Nephron progenitor cell (in vitro differentiated cells): Measurements from ENCODE around the gene ATP10A.

Experiments used
- DNase-seq: peaks from one replicate; pipeline ENCODE4 v3.0.0; 2021
- H3K27ac Mint-ChIP-seq: 2 replicates; pipeline ENCODE4 v1.8.0; 2021; ENCODE audit warnings: mild to moderate bottlenecking, moderate library complexity, mixed read lengths
- H3K27me3 Mint-ChIP-seq: 2 replicates; pipeline ENCODE4 v1.8.0; 2021; ENCODE audit warnings: mild to moderate bottlenecking, low read depth, mixed read lengths; ENCODE audit not compliant: poor library complexity
- H3K36me3 Mint-ChIP-seq: 2 replicates; pipeline ENCODE4 v1.8.0; 2021; ENCODE audit warnings: low read depth, mixed read lengths
- H3K4me1 Mint-ChIP-seq: 2 replicates; pipeline ENCODE4 v1.8.0; 2021; ENCODE audit warnings: mixed read lengths
- H3K4me3 Mint-ChIP-seq: 2 replicates; pipeline ENCODE4 v1.8.0; 2021; ENCODE audit warnings: mild to moderate bottlenecking, moderate library complexity, mixed read lengths
- H3K9me3 Mint-ChIP-seq: 2 replicates; pipeline ENCODE4 v1.8.0; 2021; ENCODE audit warnings: mild to moderate bottlenecking, moderate library complexity, mixed read lengths
- TF ChIP-seq, protein P1 (sequence below): fragments of 200-600 bp; sonication (generic); IDR thresholded peaks from 2 replicates; pipeline ENCODE4 v1.5.0; 2021; ENCODE audit warnings: antibody characterized with exemption

Gene ATP10A

DNA sequence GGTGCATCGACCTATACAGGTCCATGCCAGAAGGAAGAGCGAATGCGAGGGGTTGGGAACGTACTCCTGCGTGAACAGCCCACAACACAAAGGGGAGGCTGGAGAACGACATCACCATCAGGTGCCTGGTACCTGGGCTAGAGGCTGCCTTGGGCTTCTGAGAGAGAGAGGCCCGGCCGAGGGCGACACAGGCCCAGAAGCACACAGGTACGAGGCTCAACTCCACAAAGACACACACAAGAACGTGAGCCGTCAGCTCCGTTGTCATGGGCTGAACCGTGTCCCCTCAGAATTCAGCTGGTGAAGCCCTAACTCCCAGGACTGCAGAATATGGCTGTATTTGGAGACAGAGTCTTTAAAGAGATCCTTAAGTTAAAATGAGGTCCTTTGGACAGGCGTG lies 134.3 kb downstream of the ATP10A start:
- no peak for DNase-seq
- no peaks in the 10 kb centered on the region for H3K36me3 Mint-ChIP-seq
- H3K4me1 Mint-ChIP-seq = peaks cover 27% of the 10 kb centered on the region
- TF ChIP-seq, protein P1, sequence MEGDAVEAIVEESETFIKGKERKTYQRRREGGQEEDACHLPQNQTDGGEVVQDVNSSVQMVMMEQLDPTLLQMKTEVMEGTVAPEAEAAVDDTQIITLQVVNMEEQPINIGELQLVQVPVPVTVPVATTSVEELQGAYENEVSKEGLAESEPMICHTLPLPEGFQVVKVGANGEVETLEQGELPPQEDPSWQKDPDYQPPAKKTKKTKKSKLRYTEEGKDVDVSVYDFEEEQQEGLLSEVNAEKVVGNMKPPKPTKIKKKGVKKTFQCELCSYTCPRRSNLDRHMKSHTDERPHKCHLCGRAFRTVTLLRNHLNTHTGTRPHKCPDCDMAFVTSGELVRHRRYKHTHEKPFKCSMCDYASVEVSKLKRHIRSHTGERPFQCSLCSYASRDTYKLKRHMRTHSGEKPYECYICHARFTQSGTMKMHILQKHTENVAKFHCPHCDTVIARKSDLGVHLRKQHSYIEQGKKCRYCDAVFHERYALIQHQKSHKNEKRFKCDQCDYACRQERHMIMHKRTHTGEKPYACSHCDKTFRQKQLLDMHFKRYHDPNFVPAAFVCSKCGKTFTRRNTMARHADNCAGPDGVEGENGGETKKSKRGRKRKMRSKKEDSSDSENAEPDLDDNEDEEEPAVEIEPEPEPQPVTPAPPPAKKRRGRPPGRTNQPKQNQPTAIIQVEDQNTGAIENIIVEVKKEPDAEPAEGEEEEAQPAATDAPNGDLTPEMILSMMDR = no peak
- no peak overlapping the region for H3K27ac Mint-ChIP-seq
- no peak overlapping the region for H3K4me3 Mint-ChIP-seq
- H3K9me3 Mint-ChIP-seq = no peaks in the 10 kb centered on the region
- H3K27me3 Mint-ChIP-seq = peaks cover 3% of the 10 kb centered on the region

DNA sequence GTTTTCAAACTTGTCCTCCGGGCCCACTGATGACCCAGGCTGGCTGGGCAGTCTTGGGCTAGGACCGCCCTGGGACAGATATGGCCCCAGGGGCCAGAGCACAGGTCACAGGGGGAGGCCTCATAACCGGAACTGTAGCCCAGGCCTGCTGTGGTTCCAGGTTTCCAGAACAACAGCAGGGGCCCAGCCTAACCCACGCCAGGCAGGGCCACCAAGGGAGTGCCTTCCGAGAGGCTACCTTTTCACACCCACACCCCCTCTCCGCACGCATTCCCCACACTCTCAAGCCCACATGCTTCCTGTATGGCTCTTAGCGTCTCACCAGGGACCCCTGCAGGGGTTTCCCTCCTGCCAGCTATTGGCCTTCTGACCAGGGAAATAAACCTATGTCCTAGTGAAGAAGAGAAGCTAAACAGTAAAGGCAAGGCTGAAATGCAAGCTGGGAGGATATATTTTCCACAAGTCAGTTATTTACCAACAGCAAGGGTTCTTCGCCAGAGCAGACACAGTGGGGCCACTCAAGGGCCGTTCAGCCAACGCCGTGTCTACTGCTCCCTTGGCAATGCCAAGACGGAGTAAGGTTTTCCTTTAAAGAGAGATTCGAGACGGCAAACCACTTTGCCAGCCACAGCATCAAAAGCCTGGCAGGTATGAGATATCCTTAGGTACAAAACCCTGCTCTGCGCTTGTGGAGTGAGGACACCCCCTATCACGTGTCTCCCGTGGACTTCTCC lies 135.1 kb downstream of the ATP10A start:
- Mint-ChIP-seq H3K27ac (no peak overlapping the region), H3K9me3 (no peaks in the 10 kb centered on the region), H3K36me3 (no peaks in the 10 kb centered on the region), H3K4me3 (no peak overlapping the region), H3K4me1 (peaks cover 27% of the 10 kb centered on the region), H3K27me3 (peaks cover 1% of the 10 kb centered on the region)
- TF ChIP-seq, protein P1 = no peak
- no peak for DNase-seq

DNA sequence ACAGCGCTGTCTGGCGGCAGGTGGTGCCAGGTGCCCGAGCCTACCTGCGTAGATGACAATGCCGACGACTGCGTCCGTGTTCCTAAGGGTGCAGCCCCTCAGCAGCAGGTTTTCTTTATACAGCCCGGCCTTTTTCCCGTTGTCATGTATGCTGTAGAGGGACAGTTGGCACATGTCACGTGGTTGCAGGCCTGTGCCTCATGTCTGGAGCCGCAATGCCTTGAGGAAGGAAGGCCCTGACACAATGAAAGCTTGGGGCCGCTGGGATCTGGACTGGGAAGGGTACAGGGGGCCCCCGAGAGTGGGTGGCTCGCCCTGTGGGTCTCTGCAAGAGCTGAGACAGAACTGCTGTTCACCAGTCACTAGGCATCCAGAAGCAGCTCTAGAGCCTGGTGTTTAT lies 136.0 kb downstream of the ATP10A start:
- Mint-ChIP-seq H3K4me3 (no peak overlapping the region), H3K4me1 (peaks cover 19% of the 10 kb centered on the region), H3K27me3 (no peaks in the 10 kb centered on the region), H3K36me3 (no peaks in the 10 kb centered on the region), H3K9me3 (no peaks in the 10 kb centered on the region), H3K27ac (no peak overlapping the region)
- no peak for DNase-seq
- TF ChIP-seq, protein P1 = no peak

DNA sequence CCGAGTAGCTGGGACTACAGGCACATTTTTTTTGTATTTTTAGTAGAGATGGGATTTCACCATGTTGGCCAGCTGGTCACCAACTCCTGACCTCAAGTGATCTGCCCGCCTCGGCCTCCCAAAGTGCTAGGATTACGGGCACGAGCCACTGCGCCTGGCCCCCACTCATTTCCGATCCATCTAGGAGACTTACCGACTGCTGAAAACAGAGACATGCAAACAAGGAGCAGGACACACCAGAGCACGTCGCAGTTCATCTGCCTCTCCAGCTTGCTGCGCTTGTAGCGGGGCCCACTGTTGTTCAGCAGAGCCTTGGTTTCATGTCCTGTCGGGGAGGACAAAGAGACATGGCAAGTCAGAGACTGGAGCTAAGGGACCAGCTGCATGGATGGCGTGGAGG lies 137.4 kb downstream of the ATP10A start:
- DNase-seq = no peak
- Mint-ChIP-seq H3K4me1 (peaks cover 6% of the 10 kb centered on the region), H3K27ac (no peak overlapping the region), H3K36me3 (no peaks in the 10 kb centered on the region), H3K4me3 (no peak overlapping the region), H3K9me3 (no peaks in the 10 kb centered on the region), H3K27me3 (no peaks in the 10 kb centered on the region)
- TF ChIP-seq, protein P1 = no peak

DNA sequence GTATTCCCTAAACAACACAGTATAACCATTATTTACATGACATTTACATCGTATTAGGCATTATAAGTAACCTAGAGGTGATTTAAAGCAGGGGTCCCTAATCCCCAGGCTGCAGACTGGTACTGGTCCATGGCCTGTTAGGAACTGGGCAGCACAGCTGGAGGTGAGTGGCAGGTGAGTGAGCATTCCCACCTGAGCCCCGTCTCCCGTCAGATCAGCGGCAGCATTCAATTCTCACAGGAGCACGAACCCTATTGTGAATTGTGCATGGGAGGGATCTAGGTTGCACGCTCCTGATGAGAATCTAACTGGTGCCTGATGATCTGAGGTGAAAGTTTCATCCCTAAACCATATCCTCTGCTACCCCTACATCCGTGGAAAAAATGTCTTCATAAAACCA lies 138.2 kb downstream of the ATP10A start:
- Mint-ChIP-seq H3K4me1 (peaks cover 4% of the 10 kb centered on the region), H3K4me3 (no peak overlapping the region), H3K27ac (no peak overlapping the region), H3K36me3 (no peaks in the 10 kb centered on the region), H3K9me3 (no peaks in the 10 kb centered on the region), H3K27me3 (no peaks in the 10 kb centered on the region)
- TF ChIP-seq, protein P1 = no peak
- no peak for DNase-seq

DNA sequence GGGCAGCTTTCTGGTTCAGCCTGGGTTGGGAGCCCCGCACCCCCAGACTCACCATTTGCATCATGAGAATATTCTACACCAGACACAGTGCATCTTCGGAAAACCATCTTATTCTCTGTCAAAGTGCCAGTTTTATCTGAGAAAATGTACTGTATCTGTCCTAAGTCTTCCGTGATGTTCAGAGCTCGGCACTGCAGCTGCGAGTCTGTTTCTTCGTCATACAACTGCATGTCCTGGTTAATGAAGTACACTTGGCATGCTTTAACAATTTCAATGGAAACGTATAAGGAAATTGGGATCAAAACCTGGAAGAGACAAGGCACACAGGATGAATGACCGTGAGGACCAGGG lies 141.5 kb downstream of the ATP10A start:
- TF ChIP-seq, protein P1 = no peak
- Mint-ChIP-seq H3K27ac (no peak overlapping the region), H3K4me1 (peaks cover 16% of the 10 kb centered on the region), H3K27me3 (peaks cover 3% of the 10 kb centered on the region), H3K36me3 (no peaks in the 10 kb centered on the region), H3K9me3 (no peaks in the 10 kb centered on the region), H3K4me3 (no peak overlapping the region)
- DNase-seq = no peak
